DMS53 (cell line): ENCODE data around the gene ADAMTSL1.
A peak's percentile ranks its signal among the peaks of the same experiment; 100 is the strongest.

Source experiments
- DNase-seq: peaks from one replicate; lab custom pipeline; 2025; lab: John Stamatoyannopoulos, UW

Gene ADAMTSL1

GRCh38 chr9:18666986-18667772, 193.2 kb downstream of the ADAMTSL1 start:
- no peak for DNase-seq

DNA sequence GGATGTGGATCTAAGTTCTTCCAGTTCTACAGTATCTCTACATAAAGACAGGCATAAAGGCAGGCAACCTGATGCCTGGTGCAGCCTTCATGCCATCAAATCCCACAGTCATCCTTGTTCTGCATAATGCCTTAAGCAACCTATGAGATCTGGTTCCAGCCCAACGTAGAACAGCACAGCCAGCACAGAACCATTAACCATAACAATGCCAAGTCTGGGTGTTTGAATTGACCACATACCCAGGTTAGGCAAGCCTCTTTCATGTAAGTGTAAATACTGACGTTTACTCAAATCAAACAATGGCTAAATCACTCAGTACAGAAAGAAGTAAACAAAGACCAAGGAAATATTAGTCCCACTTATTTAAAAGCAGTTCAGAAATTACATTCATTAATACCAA, 195.0 kb downstream of the ADAMTSL1 start:
- DNase-seq: peak; percentile 81

GRCh38 chr9:18672706-18673105, 198.8 kb downstream of the ADAMTSL1 start:
- DNase-seq: no peak

GRCh38 chr9:18673179-18673578, 199.2 kb downstream of the ADAMTSL1 start:
- DNase-seq: peak; percentile 26

DNA sequence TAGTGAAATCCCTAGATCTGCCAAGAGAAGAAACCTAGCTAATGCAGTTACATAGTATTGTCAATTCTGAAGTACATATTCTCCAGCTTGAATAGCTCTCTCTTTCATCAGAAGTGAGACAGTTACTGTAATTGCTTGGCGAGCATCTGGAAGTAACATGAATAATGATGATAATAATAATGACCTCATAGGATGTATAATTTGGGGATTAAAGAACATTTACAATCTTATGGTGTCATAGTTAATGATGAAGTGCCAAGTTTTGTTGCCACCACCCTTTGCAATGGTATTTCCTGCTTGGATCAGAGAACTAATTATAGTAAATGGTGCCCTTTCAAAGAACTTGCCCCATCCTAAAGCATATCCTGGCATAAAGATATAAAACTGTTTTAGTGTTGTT, 201.4 kb downstream of the ADAMTSL1 start:
- no peak for DNase-seq

GRCh38 chr9:18675973-18676372, 202.0 kb downstream of the ADAMTSL1 start:
- no peak for DNase-seq

DNA sequence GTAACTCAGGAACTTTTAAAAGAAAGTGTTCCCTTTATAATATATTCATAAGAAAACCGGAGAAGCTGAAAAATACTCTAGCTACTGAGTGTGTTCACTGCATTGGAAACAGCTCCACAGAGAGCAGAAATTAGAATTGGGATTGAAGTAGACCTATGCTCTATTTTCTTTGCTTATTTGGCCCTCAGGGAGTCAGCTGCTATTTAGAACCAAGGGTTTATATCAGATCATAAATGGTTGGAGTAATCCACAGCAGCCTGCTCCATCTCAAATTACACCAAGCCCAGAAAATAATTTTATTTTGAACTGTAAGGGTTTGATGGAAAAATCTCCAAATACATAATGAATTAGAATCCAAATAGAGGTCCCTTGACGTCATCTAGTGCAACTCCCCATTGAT, 202.6 kb downstream of the ADAMTSL1 start:
- DNase-seq: no peak

DNA sequence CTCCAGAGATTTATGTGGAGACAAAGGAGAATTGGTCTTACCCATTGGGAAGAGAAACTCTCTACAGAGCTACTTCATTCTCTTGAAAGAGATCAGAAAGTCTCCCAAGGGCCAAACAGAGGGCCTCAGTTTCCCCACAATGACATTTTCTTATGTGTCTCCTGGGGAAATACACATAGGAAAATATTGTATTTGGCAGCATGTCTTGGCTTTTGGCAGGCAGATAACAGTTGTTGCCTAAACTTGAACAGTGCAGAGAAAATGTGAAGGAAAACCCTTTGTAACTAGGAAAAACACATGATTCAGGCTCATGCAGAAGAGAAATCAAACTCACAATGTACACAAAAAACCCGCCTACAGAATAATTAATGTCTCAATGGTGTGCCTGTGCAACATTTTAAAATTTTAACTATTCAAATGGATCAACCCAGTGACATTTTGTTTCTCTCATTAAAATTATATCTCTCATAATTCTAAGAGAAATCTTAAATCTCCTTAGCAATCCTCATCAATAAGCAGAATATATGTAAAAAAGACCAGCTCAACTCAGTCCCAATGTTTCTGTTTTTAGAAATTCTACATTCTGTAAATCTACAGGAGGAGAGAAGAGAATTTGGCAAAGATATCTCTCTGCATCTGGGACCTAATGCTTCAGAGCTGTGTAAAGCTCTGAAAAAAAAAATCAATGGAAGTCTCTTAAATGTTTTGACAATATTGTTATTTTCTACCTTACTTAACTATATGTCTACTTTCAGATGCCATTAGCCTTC, 205.1 kb downstream of the ADAMTSL1 start:
- no peak for DNase-seq

DNA sequence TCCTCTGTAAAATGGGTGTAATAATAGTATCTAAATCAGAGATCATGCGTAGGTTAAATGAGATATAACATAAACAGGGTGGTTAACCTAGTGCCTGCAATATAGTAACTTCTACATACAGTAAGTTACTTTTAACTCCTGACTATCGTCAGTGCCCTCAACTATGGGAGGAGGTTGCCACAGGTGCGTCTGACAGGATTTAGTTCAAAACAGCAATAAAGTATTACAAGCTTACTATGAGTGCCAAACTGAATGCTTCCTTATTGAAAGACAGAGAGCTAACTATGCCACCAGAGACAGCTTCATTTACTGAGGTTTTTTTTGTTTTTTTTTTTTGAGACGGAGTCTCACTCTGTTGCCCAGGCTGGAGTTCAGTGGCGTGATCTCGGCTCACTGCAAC, 209.0 kb downstream of the ADAMTSL1 start:
- no peak for DNase-seq

GRCh38 chr9:18683312-18683711, 209.4 kb downstream of the ADAMTSL1 start:
- DNase-seq: no peak

GRCh38 chr9:18683851-18684250, 209.9 kb downstream of the ADAMTSL1 start:
- no peak for DNase-seq

DNA sequence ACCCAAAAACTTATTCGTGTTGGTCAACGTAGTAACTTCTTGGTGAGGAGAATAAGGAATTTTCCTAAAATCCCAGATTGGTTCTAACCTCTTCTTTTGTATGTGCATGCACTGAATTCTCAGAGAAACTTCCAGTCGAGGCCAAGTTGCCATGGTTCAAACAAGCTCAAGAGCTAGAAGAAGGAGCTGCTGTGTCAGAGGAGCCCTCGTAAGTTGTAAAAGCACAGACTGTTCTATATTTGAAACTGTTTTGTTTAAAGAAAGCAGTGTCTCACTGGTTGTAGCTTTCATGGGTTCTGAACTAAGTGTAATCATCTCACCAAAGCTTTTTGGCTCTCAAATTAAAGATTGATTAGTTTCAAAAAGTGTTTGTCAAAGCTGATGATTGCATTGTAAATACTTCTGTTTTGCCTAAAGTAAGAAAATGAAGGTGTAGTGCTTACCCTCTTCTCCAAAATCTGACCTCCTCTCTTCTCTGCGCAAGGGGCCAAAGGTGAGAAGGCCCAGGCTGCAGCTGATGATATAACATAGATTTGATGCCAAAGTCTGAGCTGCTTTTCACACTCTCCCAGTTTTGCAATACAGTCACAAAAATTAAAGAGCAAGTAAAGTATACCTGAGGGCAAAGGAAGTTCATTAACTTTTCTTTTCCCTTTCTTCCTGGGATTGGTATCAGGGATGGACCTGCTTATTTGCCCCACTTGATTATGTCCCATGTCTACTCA, 210.8 kb downstream of the ADAMTSL1 start:
- no peak for DNase-seq

DNA sequence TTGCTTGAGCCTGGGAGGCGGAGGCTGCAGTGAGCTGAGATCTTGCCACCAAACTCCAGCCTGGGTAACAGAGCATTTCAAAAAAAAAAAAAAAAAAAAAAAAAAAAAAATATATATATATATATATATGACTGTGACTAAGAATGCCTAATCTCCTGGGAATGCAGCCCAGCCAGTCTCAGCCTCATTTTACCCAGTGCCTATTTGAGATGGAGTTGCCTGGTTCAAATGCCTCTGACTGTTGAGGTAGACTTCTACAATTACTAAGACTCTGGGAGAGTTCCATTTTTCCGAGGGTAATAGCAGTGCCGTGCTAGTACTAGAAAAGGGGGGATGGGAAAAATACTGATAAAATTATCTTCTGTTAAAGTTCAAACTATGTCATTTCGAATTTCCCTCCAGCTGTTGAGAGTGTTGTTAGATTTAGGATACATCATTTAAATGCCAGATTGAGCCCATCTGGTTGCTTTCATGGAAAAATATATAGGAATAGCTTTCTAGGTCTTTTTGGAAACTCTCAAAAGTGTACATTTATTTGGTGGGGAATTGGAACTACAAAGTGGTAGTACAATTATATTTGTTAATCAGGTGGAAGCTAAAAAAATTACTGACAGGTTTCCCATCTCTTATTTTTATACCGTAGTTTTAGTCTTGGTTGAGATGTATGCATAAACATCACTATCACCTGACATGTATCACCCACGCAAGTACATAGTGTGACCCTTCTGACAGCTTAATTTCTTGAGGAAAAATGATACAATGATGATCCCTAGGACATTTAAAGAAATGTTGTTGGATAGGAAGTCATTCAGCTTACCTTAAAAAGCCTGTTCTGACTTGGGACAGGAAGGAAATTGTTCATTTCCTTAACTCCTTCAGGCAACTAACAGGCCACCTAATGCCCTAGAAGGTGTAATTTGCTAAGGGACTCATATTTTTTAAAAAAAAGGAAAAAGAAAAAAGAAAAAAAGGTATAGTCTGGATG, 214.9 kb downstream of the ADAMTSL1 start:
- DNase-seq: no peak

DNA sequence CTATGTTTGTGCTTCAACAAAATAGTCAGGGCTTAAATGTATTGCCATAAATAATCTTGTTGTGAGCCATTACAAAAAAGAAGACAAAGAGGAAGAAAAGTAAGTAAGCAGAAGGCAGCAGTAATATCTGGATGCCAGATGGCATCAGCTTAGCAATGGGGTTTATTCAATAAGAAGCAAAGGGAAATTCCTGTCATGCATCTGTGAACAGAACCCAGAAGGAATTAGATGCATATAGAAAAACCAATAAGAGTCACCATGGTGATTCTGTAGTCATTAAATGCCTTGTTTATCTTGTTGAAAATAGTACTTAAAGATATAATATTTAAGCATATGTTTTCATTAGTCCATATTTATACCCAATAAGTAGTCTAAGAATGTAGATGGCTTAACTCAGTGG, 216.0 kb downstream of the ADAMTSL1 start:
- no peak for DNase-seq

DNA sequence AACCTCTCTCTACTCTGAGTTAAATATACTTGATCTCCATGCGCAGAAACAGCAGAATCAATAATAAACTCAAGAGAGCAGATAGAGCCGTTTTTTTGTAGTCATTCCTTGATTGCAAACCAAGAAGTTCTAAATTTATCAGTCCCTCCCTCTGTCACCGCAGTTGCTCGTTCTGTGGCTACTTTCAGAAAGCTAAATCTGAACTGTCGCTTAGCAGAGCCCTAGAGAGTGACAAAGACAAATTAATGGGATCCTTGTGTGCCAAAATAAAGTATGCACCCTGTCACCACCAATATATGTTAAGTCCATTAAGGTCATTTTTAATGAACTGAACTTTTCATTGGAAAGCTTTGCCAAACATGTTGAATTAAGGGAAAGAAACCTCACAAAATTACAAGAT, 218.3 kb downstream of the ADAMTSL1 start:
- DNase-seq: no peak

- no peak for DNase-seq
Measured at GRCh38 chr9:18692962-18693361, 219.0 kb downstream of the ADAMTSL1 start.

DNA sequence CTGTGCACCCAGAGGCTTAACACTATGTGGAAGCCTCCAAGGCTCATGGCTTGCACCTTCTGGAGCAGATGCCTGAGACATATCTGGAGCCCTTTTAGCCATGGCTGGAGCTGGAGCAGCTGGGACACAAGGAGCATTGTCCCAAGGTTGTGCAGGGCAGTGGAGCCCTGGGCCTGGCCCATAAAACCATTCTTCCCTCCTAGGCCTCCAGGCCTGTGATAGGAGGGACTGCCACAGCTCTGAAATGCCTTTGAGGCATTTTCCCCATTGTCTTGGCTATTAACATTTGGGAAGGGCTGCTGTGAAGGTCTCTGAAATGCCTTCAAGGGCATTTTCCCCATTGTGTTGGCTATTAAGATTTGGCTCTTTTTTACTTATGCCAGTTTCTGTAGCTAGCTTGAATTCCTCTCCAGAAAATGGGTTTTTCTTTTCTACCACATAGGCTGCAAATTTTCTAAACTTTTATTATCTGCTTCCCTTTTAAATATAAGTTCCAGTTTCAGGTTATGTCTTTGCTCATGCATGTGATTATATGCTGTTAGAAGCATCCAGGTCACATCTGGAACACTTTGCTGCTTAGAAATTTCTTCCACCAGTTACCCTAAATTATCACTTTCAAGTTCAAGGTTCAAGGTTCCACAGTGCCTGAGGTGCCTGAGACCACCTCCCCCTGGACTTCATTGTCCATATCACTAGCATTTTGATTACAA, 221.2 kb downstream of the ADAMTSL1 start:
- no peak for DNase-seq

- no peak for DNase-seq
Measured at GRCh38 chr9:18698992-18699391, 225.0 kb downstream of the ADAMTSL1 start.

DNA sequence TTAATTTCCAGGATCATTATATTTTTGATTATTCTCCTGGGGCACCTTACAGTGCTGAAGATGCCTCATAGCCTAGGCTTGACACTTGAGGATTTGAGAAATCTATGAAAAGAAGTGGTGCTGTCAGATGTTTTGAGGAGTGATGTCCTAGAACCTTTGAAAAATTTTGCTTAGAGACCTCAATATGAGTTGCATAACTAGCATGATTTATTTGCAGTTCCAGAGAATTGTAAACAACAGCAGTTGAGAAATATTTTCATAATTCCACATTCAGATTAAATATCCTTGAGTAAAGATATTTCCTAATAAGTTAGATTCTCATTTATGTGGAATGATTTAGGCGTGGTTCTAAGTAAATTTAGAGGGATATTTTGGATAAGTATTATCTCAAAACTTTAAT, 225.8 kb downstream of the ADAMTSL1 start:
- no peak for DNase-seq

DNA sequence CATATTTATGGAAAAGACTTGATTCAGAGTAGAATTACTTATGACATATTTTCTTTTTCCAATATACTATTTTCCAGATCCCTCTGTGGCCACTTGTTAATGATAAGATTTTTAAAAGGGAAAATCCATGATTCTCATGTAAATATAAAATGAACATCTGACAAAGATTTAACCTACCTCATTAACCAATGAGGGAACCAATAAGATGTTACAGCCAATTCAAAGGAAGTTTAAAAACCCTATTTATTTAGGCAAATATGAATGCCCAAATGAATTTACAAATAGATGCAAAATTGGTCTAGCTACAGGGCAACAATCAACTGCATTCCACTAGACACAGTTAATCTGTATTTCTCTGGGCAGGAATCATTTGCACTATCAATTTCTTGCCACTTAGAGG, 226.8 kb downstream of the ADAMTSL1 start:
- DNase-seq: no peak
